Measurements from ENCODE around the gene MACROD2. TPM values are rescaled to one million over a fixed set of nuclear protein-coding genes. Genes with fewer than 3 reads are reported as not detected.
A peak's percentile ranks its signal among the peaks of the same experiment; 100 is the strongest.

MACROD2 gene
- total RNA-seq, 1 donor from 2014 or later = 78.2 TPM

DNA sequence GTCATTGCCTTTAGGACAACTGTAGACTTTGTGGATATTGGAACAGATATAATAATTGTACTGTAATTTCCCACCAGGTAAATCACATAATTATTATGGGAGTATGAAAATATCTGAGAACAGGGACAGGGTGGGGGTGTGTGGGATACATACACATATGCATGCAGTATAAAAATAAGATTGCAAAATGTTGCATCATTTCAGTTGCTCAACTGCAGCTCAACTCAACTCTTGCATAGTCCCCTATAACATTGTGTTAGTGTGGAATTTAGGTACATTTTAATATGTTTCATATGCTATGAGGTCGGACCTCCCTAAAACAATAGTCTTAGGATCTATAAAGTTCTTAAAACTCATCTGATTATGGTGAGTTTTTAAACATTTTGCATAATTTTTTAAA is 617.1 kb downstream of the MACROD2 start:
- TF ChIP-seq, protein P1, sequence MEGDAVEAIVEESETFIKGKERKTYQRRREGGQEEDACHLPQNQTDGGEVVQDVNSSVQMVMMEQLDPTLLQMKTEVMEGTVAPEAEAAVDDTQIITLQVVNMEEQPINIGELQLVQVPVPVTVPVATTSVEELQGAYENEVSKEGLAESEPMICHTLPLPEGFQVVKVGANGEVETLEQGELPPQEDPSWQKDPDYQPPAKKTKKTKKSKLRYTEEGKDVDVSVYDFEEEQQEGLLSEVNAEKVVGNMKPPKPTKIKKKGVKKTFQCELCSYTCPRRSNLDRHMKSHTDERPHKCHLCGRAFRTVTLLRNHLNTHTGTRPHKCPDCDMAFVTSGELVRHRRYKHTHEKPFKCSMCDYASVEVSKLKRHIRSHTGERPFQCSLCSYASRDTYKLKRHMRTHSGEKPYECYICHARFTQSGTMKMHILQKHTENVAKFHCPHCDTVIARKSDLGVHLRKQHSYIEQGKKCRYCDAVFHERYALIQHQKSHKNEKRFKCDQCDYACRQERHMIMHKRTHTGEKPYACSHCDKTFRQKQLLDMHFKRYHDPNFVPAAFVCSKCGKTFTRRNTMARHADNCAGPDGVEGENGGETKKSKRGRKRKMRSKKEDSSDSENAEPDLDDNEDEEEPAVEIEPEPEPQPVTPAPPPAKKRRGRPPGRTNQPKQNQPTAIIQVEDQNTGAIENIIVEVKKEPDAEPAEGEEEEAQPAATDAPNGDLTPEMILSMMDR (IDR thresholded peaks at IDR 0.05) = no peak
- intact Hi-C loops (cut with DNase I) = no loop called here
- no peak for ATAC-seq

DNA sequence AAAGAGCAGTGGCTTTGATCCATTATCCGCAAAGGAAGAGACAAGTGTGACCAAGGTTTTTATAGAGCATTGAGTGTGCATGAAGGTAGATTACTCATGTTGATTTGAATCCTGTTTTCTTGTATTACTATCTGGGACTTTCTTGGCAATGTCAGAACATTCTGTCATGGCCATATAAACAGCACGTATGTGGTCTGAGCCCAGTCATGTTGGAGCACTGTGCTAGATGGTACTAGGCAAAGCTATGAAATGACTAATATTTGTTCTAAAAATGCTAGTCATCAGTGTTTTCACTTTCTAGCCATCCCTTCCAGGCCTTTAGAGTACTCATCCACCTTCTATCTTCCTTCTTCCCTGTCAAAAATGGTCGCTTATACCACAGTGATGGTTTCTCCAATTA is 620.7 kb downstream of the MACROD2 start:
- ATAC-seq (no peak), DNase-seq (no peak)
- Histone ChIP-seq H3K4me3 (no peak overlapping the region), H3K27ac (no peak overlapping the region), H3K9me3 (no peaks in the 10 kb centered on the region), H3K27me3 (no peaks in the 10 kb centered on the region), H3K36me3 (no peaks in the 10 kb centered on the region), H3K4me1 (no peaks in the 10 kb centered on the region)
- intact Hi-C loops (cut with DNase I) = no loop called here
- TF ChIP-seq, protein P1 (IDR thresholded peaks at IDR 0.05) = no peak

More for the DNA sequence above, 617.1 kb downstream of the MACROD2 start:
- Histone ChIP-seq H3K4me1 (no peaks in the 10 kb centered on the region), H3K36me3 (no peaks in the 10 kb centered on the region), H3K4me3 (no peak overlapping the region), H3K27me3 (no peaks in the 10 kb centered on the region), H3K9me3 (no peaks in the 10 kb centered on the region), H3K27ac (no peak overlapping the region)
- no peak for DNase-seq

GRCh38 chr20:14617123-14617522 is 621.8 kb downstream of the MACROD2 start:
- TF ChIP-seq, protein P1 (IDR thresholded peaks at IDR 0.05) = no peak
- DNase-seq (no peak), ATAC-seq (peak; percentile 50)
- Histone ChIP-seq H3K4me3 (no peak overlapping the region), H3K27ac (no peak overlapping the region), H3K4me1 (no peaks in the 10 kb centered on the region), H3K27me3 (no peaks in the 10 kb centered on the region), H3K9me3 (no peaks in the 10 kb centered on the region), H3K36me3 (no peaks in the 10 kb centered on the region)
- intact Hi-C loops (cut with DNase I) = no loop called here

- H3K4me1 ChIP-seq = no peaks in the 10 kb centered on the region
- no peaks in the 10 kb centered on the region for H3K36me3 ChIP-seq
- no peaks in the 10 kb centered on the region for H3K27me3 ChIP-seq
- TF ChIP-seq, protein P1 (IDR thresholded peaks at IDR 0.05) = no peak
- no peak for DNase-seq
- intact Hi-C loops (cut with DNase I) = no loop called here
- no peaks in the 10 kb centered on the region for H3K9me3 ChIP-seq
- no peak overlapping the region for H3K27ac ChIP-seq
- H3K4me3 ChIP-seq = no peak overlapping the region
- no peak for ATAC-seq
Observed at GRCh38 chr20:14619411-14619810, 624.1 kb downstream of the MACROD2 start.

GRCh38 chr20:14622796-14623195 is 627.5 kb downstream of the MACROD2 start:
- Histone ChIP-seq H3K27me3 (no peaks in the 10 kb centered on the region), H3K36me3 (no peaks in the 10 kb centered on the region), H3K27ac (no peak overlapping the region), H3K4me3 (no peak overlapping the region), H3K9me3 (no peaks in the 10 kb centered on the region), H3K4me1 (no peaks in the 10 kb centered on the region)
- intact Hi-C loops (cut with DNase I) = no loop called here
- ATAC-seq (no peak), DNase-seq (no peak)
- TF ChIP-seq, protein P1 (IDR thresholded peaks at IDR 0.05) = no peak

GRCh38 chr20:14631011-14631410 is 635.7 kb downstream of the MACROD2 start:
- Histone ChIP-seq H3K4me3 (no peak overlapping the region), H3K9me3 (no peaks in the 10 kb centered on the region), H3K4me1 (no peaks in the 10 kb centered on the region), H3K27me3 (no peaks in the 10 kb centered on the region), H3K36me3 (no peaks in the 10 kb centered on the region), H3K27ac (no peak overlapping the region)
- intact Hi-C loops (cut with DNase I) = no loop called here
- TF ChIP-seq, protein P1 (IDR thresholded peaks at IDR 0.05) = no peak
- no peak for ATAC-seq
- no peak for DNase-seq

All from upper lobe of right lung (tissue), 1 donor.